HG02763 (cell line): ENCODE results near the gene OR8D4.
"Not testable (repeated sequence)": the region's sequence is repeated elsewhere in the genome, so short reads cannot be mapped to it uniquely, and the experiment has no call there.

Experiments used
- ATAC-seq: cut with Tn5 transposase; IDR thresholded peaks from one replicate; pipeline ENCODE4 v1.9.1; 2021; ENCODE audit warnings: mild to moderate bottlenecking, moderate library complexity; ENCODE audit not compliant: unreplicated experiment

The OR8D4 gene

DNA sequence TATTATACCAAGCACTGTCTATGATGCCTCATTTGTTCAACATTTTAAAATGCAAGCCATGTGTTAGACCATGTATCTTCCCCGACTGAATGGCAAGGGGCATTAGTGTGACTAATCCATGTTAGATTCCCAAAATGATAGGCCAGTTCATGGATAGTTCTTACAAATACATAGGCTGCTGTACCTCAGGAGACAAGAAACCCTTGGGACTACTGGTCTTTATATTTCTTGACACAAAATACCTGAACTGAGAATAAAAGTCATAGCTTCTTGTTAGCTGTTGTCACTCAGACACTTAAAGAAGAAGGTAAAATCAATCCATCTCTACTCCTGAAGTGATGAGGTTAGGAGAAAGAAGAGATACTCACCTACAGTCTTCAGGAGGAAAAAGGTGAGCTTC, at the start of gene OR8D4:
TSS of gene OR8D4 (plus strand) at position 301 of the 400 bp plus-strand sequence. CDS start 4,265 bp downstream, outside the sequence.
- ATAC-seq = no peak

DNA sequence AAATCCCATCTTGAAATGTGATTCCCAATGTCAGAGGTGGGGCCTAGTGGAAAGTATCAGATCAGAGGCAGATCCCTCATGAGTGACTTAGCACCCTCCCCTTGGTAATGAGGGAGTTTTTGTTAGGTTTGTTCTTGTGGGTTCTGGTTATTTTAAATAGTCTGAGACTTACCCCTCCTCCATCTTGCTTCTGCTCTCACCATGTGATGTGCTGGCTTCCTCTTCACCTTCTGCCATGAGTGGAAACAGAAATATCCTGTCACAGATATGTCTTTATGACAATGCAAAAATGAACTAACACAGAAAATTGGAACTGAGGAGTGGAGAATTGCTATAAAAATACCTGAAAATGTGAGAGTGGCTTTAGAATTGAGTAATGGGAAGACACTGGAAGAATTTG, 49.6 kb upstream of the OR8D4 start:
- no peak for ATAC-seq

DNA sequence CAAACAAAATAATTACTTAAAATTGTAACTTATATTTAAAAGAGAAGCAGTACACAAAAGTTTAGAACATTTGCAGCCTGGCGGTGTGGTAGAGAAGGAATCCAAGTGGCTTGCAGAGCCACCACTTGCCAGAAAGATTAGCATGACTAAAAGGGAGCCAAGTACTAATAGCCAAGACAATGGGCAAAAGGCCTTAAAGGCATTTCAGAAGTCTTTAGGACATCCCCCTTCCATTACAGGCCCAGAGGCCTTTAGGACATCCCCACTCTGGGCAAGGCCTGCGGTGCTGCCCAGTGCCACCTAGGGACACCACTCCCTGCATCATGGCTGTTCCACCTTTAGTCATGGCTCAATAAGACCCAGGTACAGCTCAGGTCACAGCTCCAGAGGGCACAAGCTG, 48.9 kb upstream of the OR8D4 start:
- no peak for ATAC-seq

DNA sequence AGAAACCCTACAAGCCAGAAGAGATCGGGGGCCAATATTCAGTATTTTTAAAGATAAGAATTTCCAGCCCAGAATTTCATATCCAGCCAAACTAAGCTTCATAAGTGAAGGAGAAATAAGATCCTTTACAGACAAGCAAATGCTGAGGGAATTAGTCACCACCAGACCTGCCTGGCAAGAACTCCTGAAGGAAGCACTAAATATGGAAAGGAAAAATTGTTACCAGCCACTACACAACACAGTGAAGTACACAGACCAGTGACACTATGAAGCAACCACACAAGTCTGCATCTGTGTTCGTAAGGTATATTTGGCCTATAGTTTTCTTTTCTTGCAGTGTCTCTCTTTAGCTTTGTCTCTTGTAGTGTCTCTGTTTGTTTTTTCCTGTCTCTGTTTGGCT, 45.5 kb upstream of the OR8D4 start:
- no peak for ATAC-seq

DNA sequence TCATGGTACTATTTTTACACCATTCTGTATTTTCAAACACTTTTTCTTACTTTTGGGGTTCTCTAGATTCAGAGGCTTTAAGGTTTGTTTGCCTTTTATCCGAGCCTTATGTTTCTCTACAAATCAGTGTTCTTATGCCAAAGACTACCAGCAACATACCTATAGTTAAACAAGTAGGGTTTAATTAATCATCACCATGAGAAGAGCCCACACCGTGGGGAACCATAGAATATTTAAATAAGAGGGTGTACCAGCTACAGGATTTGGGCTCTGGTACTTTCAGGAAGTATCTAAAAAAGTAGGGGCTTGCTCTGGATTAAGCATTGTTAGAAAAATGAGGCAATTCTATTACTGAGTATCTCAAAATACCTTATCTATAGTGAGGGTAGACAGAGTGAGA, 42.2 kb upstream of the OR8D4 start:
- ATAC-seq = no peak

DNA sequence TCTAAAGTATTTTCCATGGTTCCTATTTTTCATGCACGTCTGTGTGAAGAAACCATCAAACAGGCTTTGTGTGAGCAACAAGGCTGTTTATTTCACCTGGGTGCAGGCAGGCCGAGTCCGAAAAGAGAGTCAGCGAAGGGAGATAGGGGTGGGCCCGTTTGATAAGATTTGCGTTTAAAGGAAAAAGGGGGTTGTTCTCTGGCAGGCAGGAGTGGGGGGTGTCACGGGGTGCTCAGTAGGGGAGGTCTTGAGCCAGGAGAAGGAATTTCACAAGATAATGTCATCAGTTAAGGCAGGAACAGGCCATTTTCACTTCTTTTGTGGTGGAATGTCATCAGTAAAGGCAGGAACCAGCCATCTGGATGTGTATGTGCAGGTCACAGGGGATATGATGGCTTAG, 36.7 kb upstream of the OR8D4 start:
- not testable (repeated sequence) for ATAC-seq

DNA sequence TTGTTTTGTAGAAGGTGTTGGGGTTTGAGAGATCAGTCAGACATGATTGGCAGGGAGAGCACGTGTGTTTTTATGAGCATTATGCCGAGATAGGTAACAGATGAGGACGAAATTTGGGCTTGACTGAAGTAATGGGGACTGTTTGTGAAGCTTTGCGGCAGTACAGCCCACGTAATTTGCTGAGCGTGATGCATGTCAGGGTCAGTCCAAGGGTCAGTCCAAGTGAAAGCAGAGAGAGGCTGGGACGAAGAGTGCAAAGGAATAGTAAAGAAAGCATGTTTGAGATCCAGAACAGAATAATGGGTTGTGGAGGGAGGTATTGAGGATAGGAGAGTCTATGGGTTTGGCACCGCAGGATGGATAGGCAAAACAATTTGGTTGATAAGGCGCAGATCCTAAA, 34.2 kb upstream of the OR8D4 start:
- not testable (repeated sequence) for ATAC-seq

DNA sequence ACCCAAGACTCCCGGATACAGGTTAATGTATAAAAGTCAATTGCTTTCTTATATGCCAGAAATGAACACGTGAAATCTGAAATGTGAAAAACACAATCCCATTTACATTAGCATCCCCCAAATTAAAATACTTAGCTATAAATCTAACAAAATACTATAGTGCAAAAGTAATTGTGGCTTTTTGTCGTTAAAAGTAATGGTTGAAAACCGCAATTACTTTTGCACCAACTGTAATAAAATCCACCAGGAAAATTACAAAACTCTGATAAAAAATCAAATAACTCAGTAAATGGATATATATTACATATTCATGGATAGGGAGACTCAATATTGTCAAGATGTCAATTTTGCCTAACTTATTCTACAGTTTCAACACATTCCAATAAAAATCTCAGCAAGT, 21.1 kb upstream of the OR8D4 start:
- no peak for ATAC-seq

DNA sequence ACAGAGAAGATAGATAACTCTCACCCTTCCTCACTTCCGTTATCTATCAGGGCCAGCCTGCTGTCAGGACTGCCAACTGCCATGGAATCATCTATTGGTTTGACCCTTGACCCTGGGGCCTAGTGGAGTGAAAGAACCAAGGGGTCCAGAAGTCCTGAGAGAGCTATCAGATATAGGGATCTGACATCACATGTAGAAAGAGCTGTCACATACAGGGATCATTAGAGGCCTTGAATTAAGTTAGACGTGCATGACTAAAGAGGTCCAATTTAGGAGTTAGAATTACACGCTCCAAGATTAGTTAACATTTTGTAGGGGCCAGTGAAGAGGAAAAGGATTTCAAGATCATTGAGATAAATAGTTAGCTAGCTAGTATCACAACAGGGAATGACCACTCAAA, 16.4 kb upstream of the OR8D4 start, which contains the start of gene TMEM225:
TSS of gene TMEM225 (minus strand) at position 101 of the 400 bp plus-strand sequence. CDS start 245 bp downstream, outside the sequence.
- ATAC-seq = no peak

DNA sequence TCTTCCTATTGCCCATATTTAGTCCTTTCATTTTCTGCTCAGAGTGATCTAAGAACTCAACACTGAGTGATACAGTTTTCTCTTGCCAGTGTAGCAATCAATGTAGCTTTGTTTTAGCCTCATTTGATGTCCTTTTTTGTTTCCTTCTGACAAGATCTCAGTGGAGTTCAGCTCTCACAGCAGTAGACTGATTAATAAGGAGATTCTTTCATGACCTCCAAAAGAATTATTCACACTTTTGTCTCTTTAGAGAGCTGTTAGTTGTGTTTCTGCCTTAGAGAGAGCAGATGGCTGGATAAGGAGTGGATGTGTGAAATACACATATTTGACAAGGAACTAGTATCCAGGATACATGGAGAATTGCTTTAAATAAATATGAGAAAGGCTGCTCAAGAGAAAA, 9.9 kb upstream of the OR8D4 start:
- no peak for ATAC-seq

DNA sequence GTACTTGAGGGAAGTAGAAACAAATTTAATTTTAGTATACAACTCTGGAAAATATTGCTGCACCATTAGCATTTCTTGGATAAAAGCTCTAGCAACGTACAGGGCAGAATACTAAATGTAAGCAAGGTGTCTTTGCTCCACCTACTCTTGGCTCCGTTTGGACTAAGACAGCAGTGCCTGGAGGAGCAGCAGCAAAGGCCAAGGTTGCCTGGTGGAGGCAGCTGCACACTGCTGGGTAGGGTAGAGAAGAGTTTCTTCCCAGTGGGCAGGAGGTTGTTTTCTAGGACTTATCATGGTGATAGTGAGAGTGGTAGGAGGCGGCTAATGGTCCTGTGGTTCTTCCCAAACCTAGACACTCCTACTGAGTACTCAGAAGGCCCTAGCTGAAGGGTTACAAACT, 2.2 kb upstream of the OR8D4 start:
- no peak for ATAC-seq

DNA sequence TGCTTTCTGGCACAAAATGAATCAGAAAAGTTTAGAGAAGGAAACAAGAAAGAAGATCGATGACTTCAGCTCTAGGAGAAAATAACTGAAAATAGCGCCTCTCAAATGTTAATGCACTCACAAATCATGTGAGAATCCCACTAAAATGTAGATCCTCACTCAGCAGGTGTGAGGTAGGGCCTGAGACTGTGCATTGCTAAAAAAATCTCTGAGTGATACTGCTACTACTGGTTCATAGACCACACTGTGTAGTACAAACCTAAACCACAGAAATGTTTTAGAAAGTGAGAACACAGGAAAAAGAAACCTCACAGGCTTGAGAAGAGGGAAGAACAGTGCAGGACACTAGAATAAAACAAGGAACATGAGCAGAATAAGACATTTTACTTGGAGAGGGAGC, 2.0 kb downstream of the OR8D4 start:
- ATAC-seq = no peak

DNA sequence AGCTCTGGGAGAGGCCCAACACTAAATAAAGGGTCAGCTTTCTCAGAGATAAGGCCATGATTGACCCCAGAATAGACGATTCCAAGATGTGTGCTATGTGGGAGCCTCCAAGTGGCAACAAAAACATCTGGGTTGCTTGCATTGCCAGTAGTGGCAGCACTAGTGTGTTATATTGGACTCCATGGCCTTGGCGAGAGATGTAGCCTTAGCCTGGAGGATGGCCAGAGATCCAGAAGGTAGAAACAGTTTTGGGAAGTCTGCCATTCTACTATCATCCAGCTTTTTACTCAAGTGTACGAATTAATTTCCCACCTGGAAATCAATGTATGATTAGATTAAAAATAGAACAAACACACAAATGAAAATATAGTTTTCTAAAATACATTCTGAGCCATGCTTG, 3.0 kb downstream of the OR8D4 start:
- no peak for ATAC-seq

DNA sequence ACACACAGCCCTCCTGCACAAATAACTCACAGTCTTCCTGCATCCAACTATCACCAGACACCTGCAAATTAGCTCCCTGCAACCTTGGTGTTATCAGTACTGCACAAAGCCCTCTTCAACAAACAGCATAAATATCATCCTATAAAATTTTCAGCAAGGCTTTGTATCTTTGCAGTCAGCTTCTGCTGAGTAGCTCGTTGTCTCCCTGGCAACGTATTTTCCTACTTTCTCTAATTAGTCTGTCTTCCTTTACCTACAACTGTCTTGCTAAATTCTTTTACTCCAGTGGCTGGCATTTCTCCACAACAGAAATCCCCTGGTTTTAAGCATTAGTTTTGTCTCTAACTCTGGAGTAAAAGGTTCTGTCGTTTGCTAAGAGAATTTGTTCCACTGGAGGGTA, 3.9 kb downstream of the OR8D4 start:
- no peak for ATAC-seq

DNA sequence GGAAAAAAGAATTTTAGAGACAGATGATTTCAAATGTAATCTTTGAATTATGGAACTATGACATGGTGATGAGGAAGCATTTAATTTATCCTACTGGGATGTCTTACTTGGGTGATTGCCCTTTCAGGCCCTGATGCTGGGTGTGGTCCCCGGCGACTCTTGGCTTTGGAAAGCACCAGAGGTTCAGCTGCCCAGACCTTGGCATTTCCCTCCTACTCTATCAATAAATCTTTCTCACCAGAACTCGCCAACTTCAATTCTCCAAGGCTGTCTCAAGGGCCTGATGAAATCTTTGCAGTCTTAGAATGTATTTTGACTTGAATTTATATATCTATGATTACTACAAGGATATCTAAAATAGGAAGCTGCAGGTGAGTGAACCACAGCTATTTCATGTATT, 19.0 kb downstream of the OR8D4 start:
- ATAC-seq = no peak

DNA sequence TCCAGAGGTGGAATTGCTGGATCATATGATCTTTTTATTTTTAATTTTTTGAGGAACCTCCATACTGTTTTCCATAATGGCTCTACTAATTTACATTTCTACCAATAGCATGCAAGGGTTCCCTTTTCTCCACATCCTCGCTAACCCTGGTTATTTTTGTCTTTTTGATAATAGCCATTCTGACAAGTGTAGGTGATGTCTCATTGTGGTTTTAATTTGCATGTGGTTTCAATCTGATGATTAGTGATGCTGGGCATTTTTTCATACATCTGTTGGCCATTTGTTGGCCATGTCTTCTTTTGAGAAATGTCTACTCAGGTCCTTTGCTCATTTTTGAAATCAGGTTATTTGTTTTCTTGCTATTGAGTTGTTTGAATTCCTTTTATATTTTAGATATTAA, 22.1 kb downstream of the OR8D4 start:
- no peak for ATAC-seq

DNA sequence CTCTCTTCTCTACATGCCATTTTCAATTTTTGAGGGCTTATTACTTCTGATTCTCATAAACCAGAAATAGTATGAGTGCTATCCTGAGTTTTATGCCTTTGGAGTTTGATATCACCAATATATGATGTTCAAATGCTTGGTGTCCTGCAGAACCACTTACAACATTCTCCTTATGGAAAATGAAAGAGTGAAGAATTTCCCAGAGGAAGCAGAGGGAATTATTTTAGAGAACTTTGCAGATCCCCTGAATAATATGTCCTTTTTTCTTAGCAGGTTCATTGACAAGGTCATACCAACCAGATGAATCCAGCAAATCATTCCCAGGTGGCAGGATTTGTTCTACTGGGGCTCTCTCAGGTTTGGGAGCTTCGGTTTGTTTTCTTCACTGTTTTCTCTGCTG, 37.4 kb downstream of the OR8D4 start, which contains the start of gene OR4D5:
TSS of gene OR4D5 (plus strand) at position 301 of the 400 bp plus-strand sequence. CDS start at position 301, 0 bp downstream.
- no peak for ATAC-seq

DNA sequence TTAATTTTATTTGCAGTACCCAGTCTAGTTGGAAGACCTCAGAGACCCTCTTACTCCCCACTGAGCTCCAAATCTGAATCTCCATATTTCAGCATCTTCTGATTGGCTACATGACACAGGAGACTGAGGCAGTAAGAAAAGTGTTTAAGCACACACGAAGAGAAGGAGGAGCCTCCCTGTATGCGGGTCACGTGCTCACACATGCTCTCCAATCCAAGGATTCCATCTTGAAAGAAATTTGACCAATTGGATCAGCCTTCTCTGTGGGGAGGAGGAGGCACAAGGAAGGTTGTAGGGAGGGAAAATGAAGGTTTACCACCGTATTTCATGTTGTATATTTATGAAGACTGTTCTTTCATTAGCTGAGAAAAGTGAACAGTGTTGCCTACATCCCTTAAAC, 40.4 kb downstream of the OR8D4 start:
- ATAC-seq = no peak

DNA sequence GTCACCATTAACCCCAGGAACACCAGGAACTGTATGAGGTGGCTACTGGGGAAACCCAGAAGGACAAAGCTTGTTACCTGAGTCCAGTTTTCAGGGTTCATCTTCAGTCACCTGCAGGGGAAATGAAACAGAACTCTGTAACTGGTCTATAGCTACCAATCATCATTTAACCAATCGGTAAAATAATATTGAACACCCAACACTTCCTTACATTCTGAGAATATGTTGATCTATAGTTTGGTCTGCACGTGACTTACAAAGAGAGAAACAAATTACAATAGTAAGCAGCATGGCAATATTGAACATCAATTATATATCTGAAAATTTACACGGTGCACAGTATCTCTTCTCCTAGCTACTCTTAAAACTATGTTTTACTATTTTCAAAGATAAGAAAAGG, 41.8 kb downstream of the OR8D4 start, which contains the start of gene OR6T1:
TSS of gene OR6T1 (minus strand) at position 101 of the 400 bp plus-strand sequence. CDS start at position 101, 0 bp downstream.
- no peak for ATAC-seq

DNA sequence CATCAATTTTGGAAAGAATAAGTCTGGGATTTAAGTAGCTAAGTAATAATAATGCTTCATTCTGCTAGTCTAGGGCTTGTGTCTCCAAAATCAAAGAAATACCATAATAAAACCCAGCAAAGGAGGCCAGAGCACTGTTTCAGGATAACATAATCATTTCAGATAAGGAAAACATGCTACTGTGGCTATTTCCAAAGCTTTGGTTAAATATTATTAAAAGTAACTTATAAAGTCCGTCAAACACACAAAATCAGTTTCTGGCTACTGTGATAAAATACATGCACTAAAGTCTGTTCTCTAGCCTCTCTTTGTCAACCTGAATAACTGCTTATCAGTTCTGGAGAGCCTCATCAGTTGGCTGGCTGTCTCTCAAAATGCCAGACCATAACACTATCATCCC, 43.2 kb downstream of the OR8D4 start:
- no peak for ATAC-seq

DNA sequence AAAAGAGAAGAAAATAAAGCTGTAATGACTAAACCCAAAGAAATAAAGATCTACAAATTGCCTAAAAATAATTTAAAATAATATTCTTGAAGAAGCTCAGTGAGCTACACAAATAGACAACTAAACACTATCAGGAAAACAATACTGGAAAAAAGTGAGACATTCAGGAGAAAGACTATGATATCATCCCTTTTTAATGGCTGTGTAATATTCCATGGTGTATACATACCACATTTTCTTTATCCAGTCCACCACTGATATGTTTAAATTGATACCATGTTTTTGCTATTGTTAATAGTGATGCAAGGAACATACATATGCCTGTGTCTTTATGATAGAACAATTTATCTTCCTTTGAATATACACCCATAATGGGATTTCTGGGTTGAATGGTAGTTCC, 54.8 kb downstream of the OR8D4 start:
- no peak for ATAC-seq
